ENCODE data around the gene TRIM8.

TRIM8 gene

GRCh38 chr10:102617041-102617440 is 27.2 kb upstream of the TRIM8 start:
- peaks cover 47% of the 10 kb centered on the region for H3K4me1 ChIP-seq (ENCODE audit: control insufficient read depth, insufficient read depth, low read length)
- peaks cover 4% of the 10 kb centered on the region for H3K36me3 ChIP-seq (ENCODE audit: insufficient read depth, low read length)
- no peak overlapping the region for H3K4me2 ChIP-seq (ENCODE audit: low read length)
- H3K9ac ChIP-seq (ENCODE audit: low read depth, low read length): no peak overlapping the region
- H3K9me3 ChIP-seq (replicated peaks; ENCODE audit: low read length): no peaks in the 10 kb centered on the region
- no peak overlapping the region for H3K4me3 ChIP-seq (ENCODE audit: low read length)
- no peaks in the 10 kb centered on the region for H3K27me3 ChIP-seq (ENCODE audit: control insufficient read depth, insufficient read depth, low read length)

DNA sequence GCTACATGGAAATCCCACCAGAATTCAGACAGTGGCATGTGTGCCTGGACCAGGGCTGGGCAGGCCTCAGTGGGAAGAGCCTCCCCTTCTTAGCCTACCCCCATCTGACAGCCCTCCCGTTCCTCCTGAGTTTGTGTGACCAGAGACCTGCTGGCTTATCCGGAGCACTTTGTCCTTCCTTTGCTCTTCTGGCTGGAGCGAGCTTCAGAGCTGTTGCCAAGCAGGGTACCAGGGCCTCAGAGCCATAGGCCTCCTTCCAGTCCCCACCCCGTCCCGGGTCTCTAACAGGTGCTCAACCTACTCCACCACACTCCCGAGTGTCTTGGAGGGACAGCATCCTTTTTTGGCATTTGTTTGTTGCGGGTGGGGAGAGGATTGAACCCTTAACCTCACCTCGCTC is 26.5 kb upstream of the TRIM8 start:
- Histone ChIP-seq H3K9me3 (replicated peaks; ENCODE audit: low read length) (no peaks in the 10 kb centered on the region), H3K36me3 (ENCODE audit: insufficient read depth, low read length) (peaks cover 4% of the 10 kb centered on the region), H3K4me3 (ENCODE audit: low read length) (no peak overlapping the region), H3K9ac (ENCODE audit: low read depth, low read length) (no peak overlapping the region), H3K4me2 (ENCODE audit: low read length) (no peak overlapping the region), H3K27me3 (ENCODE audit: control insufficient read depth, insufficient read depth, low read length) (no peaks in the 10 kb centered on the region), H3K4me1 (ENCODE audit: control insufficient read depth, insufficient read depth, low read length) (peaks cover 44% of the 10 kb centered on the region)

- Histone ChIP-seq H3K9ac (ENCODE audit: low read depth, low read length) (peak overlapping the region; percentile 46), H3K27me3 (ENCODE audit: control insufficient read depth, insufficient read depth, low read length) (no peaks in the 10 kb centered on the region), H3K4me1 (ENCODE audit: control insufficient read depth, insufficient read depth, low read length) (peaks cover 44% of the 10 kb centered on the region), H3K4me2 (ENCODE audit: low read length) (peak overlapping the region; percentile 62), H3K36me3 (ENCODE audit: insufficient read depth, low read length) (peaks cover 4% of the 10 kb centered on the region), H3K4me3 (ENCODE audit: low read length) (no peak overlapping the region), H3K9me3 (replicated peaks; ENCODE audit: low read length) (no peaks in the 10 kb centered on the region)
Observed at GRCh38 chr10:102619281-102619981, 24.8 kb upstream of the TRIM8 start.

- Histone ChIP-seq H3K4me2 (ENCODE audit: low read length) (peak overlapping the region; percentile 62), H3K4me1 (ENCODE audit: control insufficient read depth, insufficient read depth, low read length) (peaks cover 48% of the 10 kb centered on the region), H3K27me3 (ENCODE audit: control insufficient read depth, insufficient read depth, low read length) (no peaks in the 10 kb centered on the region), H3K9me3 (replicated peaks; ENCODE audit: low read length) (no peaks in the 10 kb centered on the region), H3K36me3 (ENCODE audit: insufficient read depth, low read length) (peaks cover 4% of the 10 kb centered on the region), H3K4me3 (ENCODE audit: low read length) (peak overlapping the region; percentile 37), H3K9ac (ENCODE audit: low read depth, low read length) (peak overlapping the region; percentile 46)
Observed at GRCh38 chr10:102620138-102620590, 24.1 kb upstream of the TRIM8 start.

GRCh38 chr10:102620591-102621442 is 23.5 kb upstream of the TRIM8 start:
- H3K4me2 ChIP-seq (ENCODE audit: low read length): peak overlapping the region; percentile 62
- peak overlapping the region; percentile 43 for H3K9ac ChIP-seq (ENCODE audit: low read depth, low read length)
- H3K27me3 ChIP-seq (ENCODE audit: control insufficient read depth, insufficient read depth, low read length): no peaks in the 10 kb centered on the region
- H3K36me3 ChIP-seq (ENCODE audit: insufficient read depth, low read length): peaks cover 4% of the 10 kb centered on the region
- H3K9me3 ChIP-seq (replicated peaks; ENCODE audit: low read length): no peaks in the 10 kb centered on the region
- H3K4me1 ChIP-seq (ENCODE audit: control insufficient read depth, insufficient read depth, low read length): peaks cover 50% of the 10 kb centered on the region
- H3K4me3 ChIP-seq (ENCODE audit: low read length): peak overlapping the region; percentile 37

DNA sequence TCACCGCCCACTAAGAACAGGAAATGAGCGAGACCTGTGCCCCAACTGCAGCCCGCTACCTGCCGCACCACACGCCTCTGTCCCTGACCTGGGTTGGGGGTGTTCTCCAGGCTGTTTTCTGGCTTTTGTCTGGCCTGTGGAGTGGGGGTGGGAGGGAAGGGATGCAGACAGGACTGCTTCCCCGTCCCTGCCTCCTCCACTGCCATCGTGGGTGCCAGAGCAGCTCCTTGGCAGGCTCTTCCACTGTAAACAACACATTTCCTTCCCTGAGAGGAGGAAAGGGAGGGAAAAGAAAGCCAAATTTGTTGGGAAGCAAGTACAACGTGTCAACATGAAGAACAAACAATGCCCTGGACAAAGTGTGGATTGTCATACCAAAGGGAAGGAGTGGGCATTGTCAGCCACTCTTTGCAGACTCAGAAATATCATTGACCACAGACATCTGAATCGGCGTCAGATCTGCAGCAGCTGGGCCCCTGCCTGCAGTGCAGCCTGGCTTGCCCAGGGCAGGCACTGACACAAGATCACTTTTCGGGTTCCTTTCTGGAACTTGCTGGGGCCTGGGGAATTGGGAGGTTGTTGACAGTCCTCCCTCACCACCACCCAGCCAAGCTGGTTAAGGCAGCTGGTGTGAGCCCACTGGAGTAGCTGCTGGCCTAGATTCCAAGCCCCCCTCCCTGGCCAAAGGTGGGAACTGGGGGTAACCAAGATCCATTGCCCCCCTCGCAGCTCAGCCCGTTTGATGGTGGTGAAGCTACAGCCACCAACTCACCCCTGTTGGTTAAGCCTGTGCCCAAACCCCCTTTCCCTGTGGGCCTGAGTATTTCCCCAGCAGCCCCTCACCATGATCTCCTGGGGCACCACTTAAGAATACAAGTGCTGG is 22.6 kb upstream of the TRIM8 start:
- no peaks in the 10 kb centered on the region for H3K27me3 ChIP-seq (ENCODE audit: control insufficient read depth, insufficient read depth, low read length)
- H3K4me3 ChIP-seq (ENCODE audit: low read length): peak overlapping the region; percentile 34
- H3K4me2 ChIP-seq (ENCODE audit: low read length): peak overlapping the region; percentile 62
- no peaks in the 10 kb centered on the region for H3K9me3 ChIP-seq (replicated peaks; ENCODE audit: low read length)
- peak overlapping the region; percentile 43 for H3K9ac ChIP-seq (ENCODE audit: low read depth, low read length)
- peaks cover 4% of the 10 kb centered on the region for H3K36me3 ChIP-seq (ENCODE audit: insufficient read depth, low read length)
- peaks cover 46% of the 10 kb centered on the region for H3K4me1 ChIP-seq (ENCODE audit: control insufficient read depth, insufficient read depth, low read length)

DNA sequence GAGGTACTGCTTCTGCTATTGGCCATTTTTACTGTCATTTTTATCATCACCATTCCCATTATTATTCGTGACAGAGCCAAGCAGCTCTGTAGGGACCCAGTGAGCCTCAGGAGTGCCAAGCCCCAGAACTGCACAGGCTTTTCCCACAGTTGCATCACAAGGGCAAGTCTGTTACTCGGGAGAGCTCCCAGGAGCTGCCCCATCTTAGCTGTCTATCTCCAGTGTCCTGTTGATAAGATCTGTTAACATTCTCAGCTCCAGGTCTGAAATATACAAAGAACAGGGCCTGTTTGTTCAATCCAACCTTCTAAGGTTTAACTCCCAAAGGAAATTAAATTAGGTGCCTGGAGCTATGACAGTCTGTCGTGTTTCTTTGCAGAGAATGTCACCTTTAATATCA is 20.2 kb upstream of the TRIM8 start:
- Histone ChIP-seq H3K4me1 (ENCODE audit: control insufficient read depth, insufficient read depth, low read length) (peaks cover 65% of the 10 kb centered on the region), H3K9me3 (replicated peaks; ENCODE audit: low read length) (no peaks in the 10 kb centered on the region), H3K9ac (ENCODE audit: low read depth, low read length) (no peak overlapping the region), H3K27me3 (ENCODE audit: control insufficient read depth, insufficient read depth, low read length) (no peaks in the 10 kb centered on the region), H3K4me3 (ENCODE audit: low read length) (no peak overlapping the region), H3K36me3 (ENCODE audit: insufficient read depth, low read length) (no peaks in the 10 kb centered on the region), H3K4me2 (ENCODE audit: low read length) (no peak overlapping the region)

- Histone ChIP-seq H3K4me2 (ENCODE audit: low read length) (no peak overlapping the region), H3K4me3 (ENCODE audit: low read length) (no peak overlapping the region), H3K9ac (ENCODE audit: low read depth, low read length) (no peak overlapping the region), H3K27me3 (ENCODE audit: control insufficient read depth, insufficient read depth, low read length) (no peaks in the 10 kb centered on the region), H3K4me1 (ENCODE audit: control insufficient read depth, insufficient read depth, low read length) (peaks cover 65% of the 10 kb centered on the region), H3K36me3 (ENCODE audit: insufficient read depth, low read length) (no peaks in the 10 kb centered on the region), H3K9me3 (replicated peaks; ENCODE audit: low read length) (no peaks in the 10 kb centered on the region)
Observed at GRCh38 chr10:102624751-102625645, 19.3 kb upstream of the TRIM8 start.

GRCh38 chr10:102626026-102626685 is 18.1 kb upstream of the TRIM8 start:
- no peak overlapping the region for H3K4me3 ChIP-seq (ENCODE audit: low read length)
- no peaks in the 10 kb centered on the region for H3K36me3 ChIP-seq (ENCODE audit: insufficient read depth, low read length)
- no peak overlapping the region for H3K9ac ChIP-seq (ENCODE audit: low read depth, low read length)
- H3K4me2 ChIP-seq (ENCODE audit: low read length): no peak overlapping the region
- no peaks in the 10 kb centered on the region for H3K27me3 ChIP-seq (ENCODE audit: control insufficient read depth, insufficient read depth, low read length)
- H3K4me1 ChIP-seq (ENCODE audit: control insufficient read depth, insufficient read depth, low read length): peaks cover 65% of the 10 kb centered on the region
- H3K9me3 ChIP-seq (replicated peaks; ENCODE audit: low read length): no peaks in the 10 kb centered on the region

- no peaks in the 10 kb centered on the region for H3K36me3 ChIP-seq (ENCODE audit: insufficient read depth, low read length)
- no peaks in the 10 kb centered on the region for H3K27me3 ChIP-seq (ENCODE audit: control insufficient read depth, insufficient read depth, low read length)
- H3K4me1 ChIP-seq (ENCODE audit: control insufficient read depth, insufficient read depth, low read length): peaks cover 67% of the 10 kb centered on the region
- peak overlapping the region; percentile 76 for H3K9ac ChIP-seq (ENCODE audit: low read depth, low read length)
- H3K4me3 ChIP-seq (ENCODE audit: low read length): no peak overlapping the region
- H3K4me2 ChIP-seq (ENCODE audit: low read length): peak overlapping the region; percentile 14
- H3K9me3 ChIP-seq (replicated peaks; ENCODE audit: low read length): no peaks in the 10 kb centered on the region
Observed at GRCh38 chr10:102627291-102627735, 17.0 kb upstream of the TRIM8 start.
